Endothelial cell of umbilical vein (primary cell): ENCODE data around the gene MBD4. TPM values are rescaled to one million over a fixed set of nuclear protein-coding genes. Genes with fewer than 3 reads are reported as not detected.
"Not testable (repeated sequence)": the region's sequence is repeated elsewhere in the genome, so short reads cannot be mapped to it uniquely, and the experiment has no call there.

ENCODE experiments used
- BruUV-seq: library from RNA; stranded (reverse); fragments of 400-500 nt; replicated peaks from 2 replicates; lab custom pipeline; 2021; lab: Mats Ljungman, UMichigan
- CTCF ChIA-PET: fragments of 300-600, 350-600 bp; sonication (Branson Sonifier 250); formaldehyde crosslinking; loops from one replicate; lab custom pipeline; 2021; ENCODE audit warnings: antibody characterized with exemption, inconsistent platforms; lab: Charles Lee
- POLR2A ChIA-PET: fragments of 300-600, 350-600 bp; sonication (Branson Sonifier 250); formaldehyde crosslinking; loops from one replicate; lab custom pipeline; 2021; ENCODE audit warnings: antibody characterized with exemption, inconsistent platforms; lab: Charles Lee
- DNase-seq: peaks from one replicate; pipeline ENCODE4 v3.0.0-alpha.2; 2011; ENCODE audit warnings: low read depth, low spot score
- FAIRE-seq: peaks from 2 replicates; lab custom pipeline; 2011; peaks lifted over from hg19 to GRCh38; lab: Jason Lieb, UNC
- H2AFZ ChIP-seq: 2 replicates; pipeline ENCODE4 v1.6.0; 2012; ENCODE audit warnings: low read depth, low read length, control low read depth, inconsistent platforms
- H3K27ac ChIP-seq: 2 replicates; pipeline ENCODE4 v1.5.1; 2011; ENCODE audit warnings: low read depth, mild to moderate bottlenecking, control low read depth, low read length, moderate library complexity; ENCODE audit not compliant: insufficient read depth
- H3K27me3 ChIP-seq, 2 experiments: 2 replicates each; pipeline versions ENCODE4 v1.6.0 to v1.6.1; 2011; ENCODE audit warnings: low read length in 2 of 2, mixed read lengths in 1 of 2; ENCODE audit not compliant: control insufficient read depth in 2 of 2, insufficient read depth in 2 of 2
- H3K36me3 ChIP-seq, 2 experiments: 2 replicates in 1 of 2; 3 replicates in 1 of 2; pipeline ENCODE4 v1.5.1; 2011; ENCODE audit warnings: low read length in 2 of 2, mild to moderate bottlenecking in 1 of 2, moderate library complexity in 1 of 2; ENCODE audit not compliant: control insufficient read depth in 2 of 2, insufficient read depth in 2 of 2; ENCODE audit errors: extremely low read depth in 1 of 2
- H3K4me1 ChIP-seq: 3 replicates; pipeline ENCODE4 v1.5.1; 2011; ENCODE audit warnings: mild to moderate bottlenecking, low read length; ENCODE audit not compliant: control insufficient read depth, insufficient read depth; ENCODE audit errors: extremely low read depth
- H3K4me2 ChIP-seq: 2 replicates; pipeline ENCODE4 v1.6.1; 2011; ENCODE audit warnings: low read length, control low read depth, mixed read lengths; ENCODE audit not compliant: insufficient read depth
- H3K4me3 ChIP-seq, 3 experiments: fragments of 200-600 bp in 1 of 3; sonication (generic), shearing (Covaris generic) in 1 of 3; replicated peaks in 1 of 3; 2 replicates each; pipeline ENCODE4 v1.5.1; 2011 to 2016; ENCODE audit warnings: control low read depth in 3 of 3, low read length in 3 of 3, mild to moderate bottlenecking in 2 of 3, inconsistent platforms in 1 of 3, low read depth in 1 of 3, moderate library complexity in 1 of 3; ENCODE audit not compliant: insufficient read depth in 1 of 3
- H3K79me2 ChIP-seq: 2 replicates; pipeline ENCODE4 v1.6.0; 2012; ENCODE audit warnings: low read length, inconsistent platforms; ENCODE audit not compliant: control insufficient read depth, insufficient read depth
- H3K9ac ChIP-seq: replicated peaks from 2 replicates; pipeline ENCODE3; 2011; ENCODE audit warnings: low read length, control low read depth; ENCODE audit not compliant: insufficient read depth; ENCODE audit errors: extremely low read depth
- H3K9me1 ChIP-seq: replicated peaks from 3 replicates; pipeline ENCODE4 v1.6.0; 2011; ENCODE audit warnings: mild to moderate bottlenecking, low read length; ENCODE audit not compliant: control insufficient read depth, insufficient read depth; ENCODE audit errors: extremely low read depth
- H3K9me3 ChIP-seq: replicated peaks from 2 replicates; pipeline ENCODE4 v1.5.1; 2012; ENCODE audit warnings: low read length, inconsistent platforms; ENCODE audit not compliant: control insufficient read depth, insufficient read depth
- H4K20me1 ChIP-seq: replicated peaks from 2 replicates; pipeline ENCODE3; 2011; ENCODE audit warnings: mild to moderate bottlenecking, low read length; ENCODE audit not compliant: control insufficient read depth, insufficient read depth; ENCODE audit errors: extremely low read depth
- FOS ChIP-seq: IDR thresholded peaks from 2 replicates; pipeline ENCODE4 v1.6.1; 2011; ENCODE audit warnings: mild to moderate bottlenecking, low read length, moderate library complexity, borderline replicate concordance; ENCODE audit not compliant: insufficient read depth
- JUN ChIP-seq: IDR thresholded peaks from 2 replicates; pipeline ENCODE4 v1.6.1; 2011; ENCODE audit warnings: borderline replicate concordance, low read depth; ENCODE audit not compliant: insufficient read length, insufficient read depth
- dilution Hi-C: fragments of 300-500 bp; cut with MboI; formaldehyde crosslinking; loops from one replicate; pipeline ENCODE4 v1.15.0; 2019; ENCODE audit warnings: low sequenced_read_pairs; ENCODE audit not compliant: extremely low pct_ligation_motif_present
- intact Hi-C: fragments of 100-400 bp; cut with micrococcal nuclease; formaldehyde crosslinking; loops from one replicate; pipeline ENCODE4 v1.10.0; 2022
- polyA plus RNA-seq, 4 experiments: library from polyadenylated mRNA; depleted of rRNA in 3 of 4; stranded (reverse) in 3 of 4; unstranded in 1 of 4; fragments of >200 nt; gene quantifications; 2 replicates each; pipeline versions ENCODE4 v1.2.1 to v1.2.3, GENCODE V29; 2011 to 2012; ENCODE audit warnings: missing spikeins in 1 of 4
- total RNA-seq: library from RNA; stranded (reverse); gene quantifications from 2 replicates; pipeline ENCODE4 v1.2.3, GENCODE V29; 2021
- TF ChIP-seq, protein P1 (sequence below): IDR thresholded peaks from 2 replicates; pipeline ENCODE4 v1.6.1; 2011; ENCODE audit not compliant: insufficient read depth, insufficient read length

Gene MBD4
- total and polyA plus RNA-seq, 2 donors (not counting 3 experiments of a cell fraction or from before 2014, with no cell fraction given), result 17.4 to 39.5 TPM

DNA sequence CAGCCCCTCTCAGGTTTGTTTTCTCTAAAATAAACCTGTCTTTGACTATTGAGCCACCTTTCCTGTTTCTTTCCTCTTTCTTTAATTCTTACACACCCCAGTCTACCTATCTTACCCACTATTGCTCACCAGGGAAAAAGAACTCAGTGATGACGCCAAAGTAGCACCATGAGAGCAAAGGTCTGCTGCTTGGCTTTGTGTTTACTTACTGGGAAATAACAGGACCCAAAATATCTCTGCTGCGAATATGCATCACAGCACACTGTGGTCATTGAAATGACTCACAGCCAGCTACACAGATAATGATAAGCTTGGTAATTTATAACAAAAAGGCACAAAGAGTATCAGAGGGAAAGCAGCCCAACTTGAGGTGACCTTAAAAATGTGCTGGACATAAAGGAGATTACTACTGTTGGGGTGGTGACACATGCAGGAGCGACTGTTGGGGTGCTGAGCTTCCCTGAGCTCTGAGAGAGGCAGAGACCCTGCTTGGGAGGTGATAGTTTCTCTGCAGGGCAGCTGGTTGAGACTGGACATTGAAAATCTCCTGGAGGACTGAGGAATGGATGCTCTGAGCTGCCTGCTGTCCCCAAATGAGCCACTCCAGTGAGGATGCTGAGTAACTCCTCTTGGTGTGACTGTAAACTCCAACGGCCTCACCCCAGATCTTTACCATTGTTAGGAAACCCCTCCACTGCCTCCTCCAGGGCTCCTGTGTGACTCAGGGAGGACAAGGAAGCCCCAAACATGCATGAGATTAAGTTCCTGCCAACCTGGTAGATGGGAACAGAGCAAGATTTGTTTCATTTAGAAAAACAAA, 25.9 kb downstream of the MBD4 start:
- H3K9me1 ChIP-seq, result no peaks in the 10 kb centered on the region
- peak; percentile 69 for TF ChIP-seq FOS
- TF ChIP-seq, protein P1, sequence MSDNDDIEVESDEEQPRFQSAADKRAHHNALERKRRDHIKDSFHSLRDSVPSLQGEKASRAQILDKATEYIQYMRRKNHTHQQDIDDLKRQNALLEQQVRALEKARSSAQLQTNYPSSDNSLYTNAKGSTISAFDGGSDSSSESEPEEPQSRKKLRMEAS, result no peak
- peak; percentile 57 for TF ChIP-seq JUN
- FAIRE-seq, result peak; percentile 77
- no peak overlapping the region for H3K9ac ChIP-seq
- H3K4me1 ChIP-seq, result peaks cover 8% of the 10 kb centered on the region
- H3K27me3 ChIP-seq, result no peaks in the 10 kb centered on the region
- CTCF ChIA-PET, result interaction anchor here (0.7 to 2.2 kb wide), 9 partner anchors 9 to 86 kb away, joined by 3 to 6 read pairs (median 4); partner anchors contain the start of gene EFCAB12
- dilution Hi-C loops (no loop called here), intact Hi-C loops (no loop called here)
- peak; percentile 71 for DNase-seq
- H3K4me2 ChIP-seq, result no peak overlapping the region
- POLR2A ChIA-PET, result no interaction called here
- H2AFZ ChIP-seq, result no peak overlapping the region
- no peak overlapping the region for H3K4me3 ChIP-seq
- BruUV-seq, result no TSS peak
- no peaks in the 10 kb centered on the region for H3K79me2 ChIP-seq
- no peaks in the 10 kb centered on the region for H3K9me3 ChIP-seq
- H3K27ac ChIP-seq, result no peak overlapping the region
- no peaks in the 10 kb centered on the region for H4K20me1 ChIP-seq
- no peaks in the 10 kb centered on the region for H3K36me3 ChIP-seq

GRCh38 chr3:129413238-129413637, 26.5 kb downstream of the MBD4 start:
- dilution Hi-C loops, H2AFZ ChIP-seq, DNase-seq, H3K9ac ChIP-seq, H4K20me1 ChIP-seq, FAIRE-seq, H3K4me2 ChIP-seq, H3K27me3 ChIP-seq, H3K79me2 ChIP-seq, BruUV-seq, POLR2A ChIA-PET, intact Hi-C loops, H3K4me3 ChIP-seq, H3K4me1 ChIP-seq, H3K9me1 ChIP-seq, H3K36me3 ChIP-seq, H3K27ac ChIP-seq, H3K9me3 ChIP-seq: not testable (repeated sequence)
- CTCF ChIA-PET, result interaction anchor here (0.9 to 2.2 kb wide), 7 partner anchors 9 to 30 kb away, joined by 3 to 6 read pairs (median 4); partner anchors contain the start of gene EFCAB12
